D341Med (cell line): ENCODE results near the gene PDGFRB.

Experiments used
- DNase-seq: peaks from one replicate; pipeline ENCODE4 v3.0.0; 2012; ENCODE audit warnings: low spot score

The PDGFRB gene

GRCh38 chr5:150144246-150144801 lies 11.3 kb downstream of the PDGFRB start:
- DNase-seq: no peak

GRCh38 chr5:150143350-150144245 lies 12.0 kb downstream of the PDGFRB start:
- DNase-seq: no peak

GRCh38 chr5:150142959-150143349 lies 12.7 kb downstream of the PDGFRB start:
- no peak for DNase-seq

- DNase-seq: no peak
Observed at GRCh38 chr5:150142185-150142958, 13.3 kb downstream of the PDGFRB start.

GRCh38 chr5:150141544-150142184 lies 14.0 kb downstream of the PDGFRB start:
- DNase-seq: no peak

- DNase-seq: no peak
Observed at GRCh38 chr5:150140830-150141229, 14.8 kb downstream of the PDGFRB start.

- no peak for DNase-seq
Observed at GRCh38 chr5:150139334-150139733, 16.3 kb downstream of the PDGFRB start.

GRCh38 chr5:150138551-150139265 lies 16.9 kb downstream of the PDGFRB start:
- no peak for DNase-seq

- DNase-seq: no peak
Observed at GRCh38 chr5:150137997-150138396, 17.6 kb downstream of the PDGFRB start.

- DNase-seq: no peak
Observed at GRCh38 chr5:150137168-150137957, 18.3 kb downstream of the PDGFRB start.

- no peak for DNase-seq
Observed at GRCh38 chr5:150136305-150137167, 19.1 kb downstream of the PDGFRB start.

- no peak for DNase-seq
Observed at GRCh38 chr5:150135557-150136304, 19.9 kb downstream of the PDGFRB start.

- DNase-seq: no peak
Observed at GRCh38 chr5:150134198-150134588, 21.5 kb downstream of the PDGFRB start.

- no peak for DNase-seq
Observed at GRCh38 chr5:150133581-150134197, 22.0 kb downstream of the PDGFRB start.

- DNase-seq: no peak
Observed at GRCh38 chr5:150132740-150133139, 22.9 kb downstream of the PDGFRB start.

- DNase-seq: no peak
Observed at GRCh38 chr5:150131978-150132694, 23.5 kb downstream of the PDGFRB start.

- DNase-seq: no peak
Observed at GRCh38 chr5:150131461-150131860, 24.2 kb downstream of the PDGFRB start.

- no peak for DNase-seq
Observed at GRCh38 chr5:150130493-150130922, 25.1 kb downstream of the PDGFRB start.
